ENCODE data around the gene RALGDS. TPM values are rescaled to one million over a fixed set of nuclear protein-coding genes. Genes with fewer than 3 reads are reported as not detected.

RALGDS gene
- polyA plus RNA-seq, 1 donor, result 50.3 TPM

- no peak for DNase-seq (ENCODE audit: low read depth)
Observed at GRCh38 chr9:133137451-133138231, 16.6 kb upstream of the RALGDS start.

DNA sequence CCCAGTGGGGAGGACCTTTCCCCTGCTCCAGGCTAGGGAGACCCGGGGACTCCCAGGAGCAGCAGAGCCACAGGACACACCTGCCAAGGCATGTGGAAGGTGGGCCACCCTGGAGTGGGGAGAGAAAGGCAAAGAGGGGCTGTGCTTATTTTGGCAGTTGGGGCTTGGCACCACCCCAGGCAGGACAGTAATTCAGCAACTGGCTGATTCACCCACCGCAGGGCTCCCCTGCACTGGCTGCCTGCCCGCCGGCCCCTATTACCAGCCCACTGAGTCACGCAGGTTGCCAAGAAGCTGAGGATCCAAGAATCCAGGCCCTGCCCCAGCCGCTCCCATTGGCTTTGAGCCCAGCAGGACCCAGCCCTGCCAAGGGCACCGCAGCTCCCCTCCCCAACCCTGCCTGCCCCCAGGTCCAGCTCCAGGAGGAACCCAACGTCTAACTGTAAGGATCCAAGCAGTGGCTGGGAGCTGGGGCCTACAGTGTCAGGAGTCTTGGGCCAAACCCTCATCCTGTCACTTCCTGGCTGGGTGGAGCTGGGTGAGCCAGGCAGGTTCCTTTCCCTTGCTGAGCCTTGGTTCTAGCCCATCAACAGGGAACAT, 14.2 kb upstream of the RALGDS start:
- DNase-seq (ENCODE audit: low read depth), result no peak

DNA sequence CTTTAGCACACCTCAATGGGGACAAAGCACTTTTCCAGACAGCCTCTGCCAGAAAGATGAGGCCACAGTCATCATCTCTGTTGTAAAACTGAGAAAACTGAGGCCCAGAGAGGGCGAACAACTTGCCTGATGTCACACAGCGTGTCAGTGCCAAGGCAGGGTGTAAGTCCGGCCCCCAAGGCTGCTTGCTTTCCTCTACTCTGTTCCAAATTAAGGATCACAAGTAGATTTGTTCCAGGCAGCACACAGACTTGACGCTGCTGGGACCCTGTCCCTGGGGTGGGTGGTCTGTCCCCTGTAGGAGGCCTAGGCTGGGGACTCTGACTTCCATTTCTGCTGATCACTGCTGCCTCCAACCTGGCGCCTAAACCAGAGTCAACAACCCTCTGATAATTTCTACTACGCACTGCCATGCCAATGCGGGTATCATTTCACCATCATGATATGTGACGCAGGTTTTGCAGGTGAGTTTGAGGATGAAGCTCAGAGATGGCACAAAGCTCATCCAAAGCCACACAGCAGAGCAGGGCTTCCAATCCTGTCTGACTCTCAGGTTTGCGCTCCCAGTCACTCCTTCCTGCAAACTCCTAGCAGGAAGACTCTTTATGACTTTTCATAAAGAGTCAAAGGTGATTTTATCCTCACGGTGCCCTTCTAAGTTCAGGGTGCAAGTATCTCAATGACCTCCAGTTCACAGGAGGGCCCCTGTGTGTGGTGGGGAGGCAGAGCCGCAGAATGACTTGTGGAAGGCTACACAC, 13.5 kb upstream of the RALGDS start:
- DNase-seq (ENCODE audit: low read depth), result no peak

GRCh38 chr9:133133681-133134387, 12.8 kb upstream of the RALGDS start:
- DNase-seq (ENCODE audit: low read depth), result peak; percentile 93

GRCh38 chr9:133132174-133132573, 11.1 kb upstream of the RALGDS start:
- DNase-seq (ENCODE audit: low read depth), result no peak

- DNase-seq (ENCODE audit: low read depth), result no peak
Observed at GRCh38 chr9:133131506-133131905, 10.5 kb upstream of the RALGDS start.

DNA sequence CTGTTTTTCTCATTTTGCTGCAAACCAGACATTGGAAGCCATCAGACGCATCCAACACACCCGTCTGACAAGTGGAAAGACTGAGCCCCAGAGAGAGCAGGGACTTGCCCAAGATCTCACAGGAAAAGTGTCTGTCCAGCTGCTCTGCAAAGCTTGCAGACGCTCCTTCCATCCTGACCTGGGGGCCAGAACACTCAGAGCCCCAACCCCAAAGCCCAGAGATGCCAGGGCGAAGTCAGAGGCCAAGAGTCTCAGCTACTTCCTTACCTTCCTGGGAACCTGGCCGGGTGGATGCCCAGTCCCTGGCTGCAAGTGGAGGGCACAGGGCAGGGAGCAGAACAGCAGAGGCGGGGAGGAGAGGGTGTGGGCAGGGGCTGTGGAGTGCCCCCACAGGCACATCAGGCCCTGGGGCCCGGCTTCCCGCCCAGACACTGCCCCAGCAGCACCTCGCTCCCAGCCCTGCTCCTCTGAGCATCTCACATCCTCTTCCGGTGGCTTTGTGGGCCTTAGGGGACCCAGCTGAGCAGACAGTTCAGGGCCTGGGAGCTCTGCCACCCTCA, 9.7 kb upstream of the RALGDS start:
- DNase-seq (ENCODE audit: low read depth), result no peak

GRCh38 chr9:133129001-133129795, 8.2 kb upstream of the RALGDS start:
- no peak for DNase-seq (ENCODE audit: low read depth)

GRCh38 chr9:133128152-133128551, 7.1 kb upstream of the RALGDS start:
- DNase-seq (ENCODE audit: low read depth), result no peak

DNA sequence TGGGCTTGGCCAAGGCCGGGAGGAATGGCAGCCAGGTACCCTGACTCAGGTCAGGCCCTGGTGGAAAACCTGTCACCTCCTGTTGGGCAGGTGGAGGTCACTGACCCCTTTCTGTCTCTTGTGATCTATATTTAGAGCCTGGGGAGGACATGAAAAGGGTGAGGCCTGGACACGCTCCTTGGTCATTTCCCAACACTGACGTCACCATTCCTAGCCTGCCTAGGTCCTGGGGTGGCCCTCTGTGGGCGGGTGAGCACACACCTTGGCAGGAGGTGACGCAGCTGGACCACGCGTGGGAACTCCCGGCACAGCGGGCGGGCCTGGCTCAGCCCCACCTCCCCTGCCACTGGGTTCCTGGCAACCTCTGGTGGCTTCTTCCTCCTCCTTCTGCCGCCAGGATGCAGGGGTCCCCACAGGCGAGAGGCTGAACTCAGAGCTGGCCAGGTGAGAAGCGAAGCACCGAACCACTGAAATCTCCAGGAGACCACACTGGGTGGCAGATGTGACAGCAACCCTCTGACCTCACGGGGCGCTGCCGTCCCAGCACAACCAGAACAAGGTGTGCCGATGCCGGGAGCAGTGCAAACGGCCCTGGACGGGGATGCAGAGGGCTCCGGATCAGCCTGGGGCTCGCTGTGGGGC, 6.4 kb upstream of the RALGDS start:
- no peak for DNase-seq (ENCODE audit: low read depth)

- DNase-seq (ENCODE audit: low read depth), result no peak
Observed at GRCh38 chr9:133126697-133127339, 5.8 kb upstream of the RALGDS start.

GRCh38 chr9:133125941-133126696, 5.1 kb upstream of the RALGDS start:
- DNase-seq (ENCODE audit: low read depth), result no peak

DNA sequence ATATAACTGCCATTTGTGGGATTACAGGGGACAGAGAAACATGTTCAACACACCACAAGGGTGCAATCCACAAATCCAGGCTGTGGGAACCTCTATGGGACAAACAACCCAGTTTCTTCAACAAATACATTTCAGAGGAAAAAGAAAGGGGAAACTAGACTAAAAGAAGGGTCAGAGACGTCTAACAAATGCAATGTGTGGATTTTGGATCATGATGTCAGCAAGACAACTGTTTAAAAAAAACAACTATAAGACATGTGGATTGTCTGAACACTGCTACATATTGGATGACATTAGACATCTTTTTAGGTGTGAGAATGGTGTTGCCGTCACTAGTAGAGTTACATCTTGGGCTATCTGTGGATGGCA, 3.9 kb upstream of the RALGDS start:
- no peak for DNase-seq (ENCODE audit: low read depth)

DNA sequence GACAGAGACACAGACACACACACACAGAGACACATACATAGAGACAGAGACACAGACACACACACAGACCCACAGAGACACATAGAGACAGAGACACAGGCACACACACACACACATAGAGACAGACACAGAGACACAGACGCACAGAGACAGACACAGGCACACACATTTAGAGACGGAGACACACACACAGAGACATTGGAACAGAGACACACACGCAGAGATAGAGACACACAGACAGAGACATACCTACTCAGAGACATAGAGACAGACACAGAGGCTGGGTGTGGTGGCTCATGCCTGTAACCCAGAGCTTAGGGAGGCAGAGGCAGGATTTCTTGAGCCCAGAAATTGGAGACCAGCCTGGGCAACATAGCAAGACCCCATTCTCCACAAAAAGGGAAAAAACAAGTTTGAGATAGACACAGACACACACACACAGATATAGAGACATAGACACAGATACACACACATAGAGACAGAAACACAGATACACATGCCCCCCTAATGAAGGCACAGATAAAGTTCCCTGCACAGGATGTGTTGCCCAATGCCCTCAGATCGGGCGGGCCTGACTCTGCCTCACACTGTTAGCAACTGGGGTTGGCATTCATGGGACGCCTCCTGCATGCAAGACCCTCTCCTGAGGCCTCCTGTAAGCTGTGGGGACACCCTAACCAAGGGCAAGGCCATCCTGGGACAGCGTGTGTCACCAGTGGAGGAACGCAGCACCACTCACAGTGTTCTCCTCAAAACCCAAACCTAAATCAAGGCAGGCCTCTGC, 3.3 kb upstream of the RALGDS start:
- DNase-seq (ENCODE audit: low read depth), result no peak

GRCh38 chr9:133122935-133123611, 2.0 kb upstream of the RALGDS start:
- no peak for DNase-seq (ENCODE audit: low read depth)

DNA sequence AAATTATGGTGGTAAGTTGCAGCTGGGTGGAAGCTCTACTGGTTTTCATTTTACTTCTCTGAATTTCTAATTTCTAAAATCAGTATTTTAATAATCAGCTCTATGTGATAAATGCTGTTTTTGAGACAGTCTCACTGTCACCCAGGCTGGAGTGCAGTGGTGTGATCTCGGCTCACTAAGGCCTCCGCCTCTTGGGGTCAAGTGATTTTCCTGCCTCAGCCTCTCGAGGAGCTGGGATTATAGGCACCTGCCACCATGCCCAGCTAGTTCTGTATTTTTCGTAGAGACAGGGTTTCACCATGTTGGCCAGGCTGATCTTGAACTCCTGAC, 1.5 kb upstream of the RALGDS start:
- DNase-seq (ENCODE audit: low read depth), result no peak

- no peak for DNase-seq (ENCODE audit: low read depth)
Observed at GRCh38 chr9:133121915-133122550, 993 bp upstream of the RALGDS start.
